ENCODE measurements around the gene STARD10. TPM values are rescaled to one million over a fixed set of nuclear protein-coding genes. Genes with fewer than 3 reads are reported as not detected.

The STARD10 gene
- 28.2 TPM for total RNA-seq

DNA sequence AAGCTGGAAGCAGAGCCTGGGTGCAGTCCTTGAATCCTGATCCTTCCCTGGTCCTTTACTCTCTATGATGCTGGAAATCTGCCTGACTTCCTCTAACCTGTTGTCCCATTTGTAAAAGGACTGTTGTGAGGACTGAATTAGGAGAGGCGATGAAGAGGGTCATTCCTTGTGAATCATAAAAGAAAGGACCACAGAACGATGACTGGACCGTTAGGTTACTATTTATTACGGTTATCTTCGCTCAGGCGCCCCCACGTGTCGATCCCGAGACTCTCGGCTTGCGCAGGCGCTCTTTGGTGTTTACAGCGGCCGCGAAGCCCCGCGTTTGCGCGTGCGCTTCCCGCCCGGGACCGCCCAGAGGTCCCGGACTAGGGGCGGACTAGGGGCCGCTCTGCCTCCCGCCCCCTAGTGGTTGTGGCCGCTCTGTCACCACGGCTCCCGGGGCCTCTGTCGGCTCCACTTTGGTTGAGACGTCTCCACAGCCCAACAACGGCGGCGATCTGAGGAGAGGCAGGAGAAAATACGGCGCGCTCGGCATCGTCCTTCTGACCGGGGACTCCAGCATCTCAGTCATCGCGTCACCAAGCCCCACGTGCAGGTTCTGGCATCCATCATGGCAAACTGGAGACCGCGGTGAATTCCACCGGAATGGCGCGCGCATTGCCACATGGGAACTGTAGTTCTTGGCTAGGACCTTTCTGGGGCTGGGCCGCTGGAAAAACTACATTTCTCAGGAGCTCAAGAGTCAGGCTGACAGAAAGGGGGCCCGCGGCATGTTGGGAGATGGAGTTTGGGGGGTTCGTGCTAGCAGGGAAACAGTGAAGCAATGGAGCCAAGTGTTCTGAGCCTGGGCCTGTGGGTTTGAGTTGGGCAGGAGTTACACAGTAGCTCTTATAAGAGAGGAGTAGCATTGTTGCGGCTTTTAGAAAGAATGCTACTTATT, at the start of gene STARD10:
TSS of gene STARD10 (minus strand) at position 623 of the 943 bp plus-strand sequence. CDS start 12,866 bp downstream, outside the sequence.
- Histone ChIP-seq H3K27ac (ENCODE audit: low read depth, low read length) (peak within 1 kb of the TSS; percentile 92), H3K27me3 (ENCODE audit: control insufficient read depth in 3 of 3, insufficient read depth in 3 of 3, low read length in 3 of 3) (no peaks in the 10 kb centered on the region)

DNA sequence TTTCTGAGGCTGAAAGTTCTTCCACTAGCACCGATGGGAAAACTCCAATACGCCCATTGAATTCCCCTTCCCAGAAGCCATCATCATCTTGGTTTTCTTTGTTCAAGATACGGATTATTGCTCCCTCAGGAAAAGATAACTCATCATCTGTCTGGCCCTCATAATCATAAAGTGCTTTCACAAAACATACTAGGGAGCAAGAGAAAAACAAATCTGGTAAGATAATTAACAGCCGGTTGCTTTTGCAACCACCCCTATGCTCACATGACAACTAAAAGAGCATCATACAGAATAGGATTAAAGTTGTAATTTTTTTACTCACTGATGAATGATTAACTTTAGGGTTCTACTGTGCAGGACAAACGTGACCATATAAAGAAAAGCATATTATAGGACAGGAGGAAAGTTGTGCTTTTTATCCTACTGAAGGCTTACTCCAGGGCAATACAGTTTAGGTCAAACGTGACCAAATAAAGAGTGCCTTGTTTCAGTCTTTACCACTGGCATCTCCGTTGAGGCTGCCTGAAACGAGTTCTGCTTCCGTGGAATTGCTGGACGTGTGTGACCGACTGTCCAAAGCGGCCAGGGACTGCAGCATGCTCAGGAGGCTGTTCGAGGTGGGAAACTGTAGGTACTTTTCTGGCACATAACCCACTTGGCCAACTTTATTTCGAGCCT, 48.9 kb upstream of the STARD10 start:
- Histone ChIP-seq H3K27me3 (ENCODE audit: control insufficient read depth in 3 of 3, insufficient read depth in 3 of 3, low read length in 3 of 3) (no peaks in the 10 kb centered on the region), H3K9ac (ENCODE audit: low read depth in 1 of 3, low read length in 3 of 3) (no peak overlapping the region), H3K27ac (ENCODE audit: low read depth, low read length) (peak overlapping the region; percentile 46), H3K9me3 (ENCODE audit: control insufficient read depth in 3 of 3, low read length in 3 of 3) (no peaks in the 10 kb centered on the region), H3K4me1 (ENCODE audit: control insufficient read depth in 3 of 3, insufficient read depth in 3 of 3, low read length in 3 of 3) (peaks cover 4 to 7% (median 4%) of the 10 kb centered on the region in 3 donors), H3K4me3 (ENCODE audit: low read length in 3 of 3) (no peak overlapping the region), H3K36me3 (ENCODE audit: control insufficient read depth in 3 of 3, insufficient read depth in 3 of 3, low read length in 3 of 3) (peaks cover 14 to 40% (median 20%) of the 10 kb centered on the region in 3 donors)

More for the DNA sequence above, at the start of gene STARD10:
- H3K9me3 ChIP-seq (ENCODE audit: control insufficient read depth in 3 of 3, low read length in 3 of 3), result no peaks in the 10 kb centered on the region
- H3K4me1 ChIP-seq (ENCODE audit: control insufficient read depth in 3 of 3, insufficient read depth in 3 of 3, low read length in 3 of 3), result peaks cover 27 to 36% (median 30%) of the 10 kb centered on the region in 3 donors
- peak within 1 kb of the TSS; percentile 82 to 91 (median 86) for H3K9ac ChIP-seq (ENCODE audit: low read depth in 1 of 3, low read length in 3 of 3)
- no peaks in the 10 kb centered on the region for H3K36me3 ChIP-seq (ENCODE audit: control insufficient read depth in 3 of 3, insufficient read depth in 3 of 3, low read length in 3 of 3)
- peak within 1 kb of the TSS; percentile 91 to 96 (median 94) for H3K4me3 ChIP-seq (ENCODE audit: low read length in 3 of 3)

- H3K27ac ChIP-seq (ENCODE audit: low read depth, low read length), result peak overlapping the region; percentile 46
- H3K27me3 ChIP-seq (ENCODE audit: control insufficient read depth in 3 of 3, insufficient read depth in 3 of 3, low read length in 3 of 3), result no peaks in the 10 kb centered on the region
- H3K4me3 ChIP-seq (ENCODE audit: low read length in 3 of 3), result no peak overlapping the region
- no peaks in the 10 kb centered on the region for H3K9me3 ChIP-seq (ENCODE audit: control insufficient read depth in 3 of 3, low read length in 3 of 3)
- H3K36me3 ChIP-seq (ENCODE audit: control insufficient read depth in 3 of 3, insufficient read depth in 3 of 3, low read length in 3 of 3), result peaks cover 14 to 44% (median 25%) of the 10 kb centered on the region in 3 donors
- H3K9ac ChIP-seq (ENCODE audit: low read depth in 1 of 3, low read length in 3 of 3), result no peak overlapping the region
- H3K4me1 ChIP-seq (ENCODE audit: control insufficient read depth in 3 of 3, insufficient read depth in 3 of 3, low read length in 3 of 3), result peaks cover 4 to 7% (median 4%) of the 10 kb centered on the region in 3 donors
Measured at GRCh38 chr11:72842126-72842525, 48.3 kb upstream of the STARD10 start.

DNA sequence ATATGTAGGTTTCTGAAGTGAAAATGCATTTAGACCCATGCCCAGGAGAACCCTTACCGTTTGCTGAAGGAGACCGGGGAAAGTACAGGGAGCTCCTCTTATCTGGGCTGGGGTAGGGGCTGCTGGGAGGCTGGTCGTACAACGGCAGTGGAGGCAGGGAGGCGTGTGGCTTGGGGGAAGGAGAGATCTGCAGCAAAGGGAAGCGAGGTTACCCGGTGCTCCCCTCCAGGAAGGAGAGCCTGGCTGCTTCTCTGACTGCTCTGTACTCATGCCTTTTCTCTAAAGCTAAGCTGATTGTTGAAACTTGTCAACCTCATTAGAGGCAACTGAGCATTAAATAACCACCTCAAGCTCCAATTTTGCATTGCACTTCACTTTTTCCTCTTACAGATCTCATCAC, 47.5 kb upstream of the STARD10 start:
- Histone ChIP-seq H3K9me3 (ENCODE audit: control insufficient read depth in 3 of 3, low read length in 3 of 3) (no peaks in the 10 kb centered on the region), H3K27ac (ENCODE audit: low read depth, low read length) (no peak overlapping the region), H3K9ac (ENCODE audit: low read depth in 1 of 3, low read length in 3 of 3) (no peak overlapping the region), H3K4me3 (ENCODE audit: low read length in 3 of 3) (no peak overlapping the region), H3K4me1 (ENCODE audit: control insufficient read depth in 3 of 3, insufficient read depth in 3 of 3, low read length in 3 of 3) (peaks cover 4 to 7% (median 4%) of the 10 kb centered on the region in 3 donors), H3K27me3 (ENCODE audit: control insufficient read depth in 3 of 3, insufficient read depth in 3 of 3, low read length in 3 of 3) (no peaks in the 10 kb centered on the region), H3K36me3 (ENCODE audit: control insufficient read depth in 3 of 3, insufficient read depth in 3 of 3, low read length in 3 of 3) (peaks cover 14 to 44% (median 25%) of the 10 kb centered on the region in 3 donors)

GRCh38 chr11:72840780-72841179, 46.9 kb upstream of the STARD10 start:
- H3K27ac ChIP-seq (ENCODE audit: low read depth, low read length), result no peak overlapping the region
- H3K36me3 ChIP-seq (ENCODE audit: control insufficient read depth in 3 of 3, insufficient read depth in 3 of 3, low read length in 3 of 3), result peaks cover 14 to 44% (median 25%) of the 10 kb centered on the region in 3 donors
- no peak overlapping the region for H3K4me3 ChIP-seq (ENCODE audit: low read length in 3 of 3)
- no peak overlapping the region for H3K9ac ChIP-seq (ENCODE audit: low read depth in 1 of 3, low read length in 3 of 3)
- no peaks in the 10 kb centered on the region for H3K9me3 ChIP-seq (ENCODE audit: control insufficient read depth in 3 of 3, low read length in 3 of 3)
- no peaks in the 10 kb centered on the region for H3K27me3 ChIP-seq (ENCODE audit: control insufficient read depth in 3 of 3, insufficient read depth in 3 of 3, low read length in 3 of 3)
- H3K4me1 ChIP-seq (ENCODE audit: control insufficient read depth in 3 of 3, insufficient read depth in 3 of 3, low read length in 3 of 3), result peaks cover 9 to 10% (median 10%) of the 10 kb centered on the region in 3 donors

DNA sequence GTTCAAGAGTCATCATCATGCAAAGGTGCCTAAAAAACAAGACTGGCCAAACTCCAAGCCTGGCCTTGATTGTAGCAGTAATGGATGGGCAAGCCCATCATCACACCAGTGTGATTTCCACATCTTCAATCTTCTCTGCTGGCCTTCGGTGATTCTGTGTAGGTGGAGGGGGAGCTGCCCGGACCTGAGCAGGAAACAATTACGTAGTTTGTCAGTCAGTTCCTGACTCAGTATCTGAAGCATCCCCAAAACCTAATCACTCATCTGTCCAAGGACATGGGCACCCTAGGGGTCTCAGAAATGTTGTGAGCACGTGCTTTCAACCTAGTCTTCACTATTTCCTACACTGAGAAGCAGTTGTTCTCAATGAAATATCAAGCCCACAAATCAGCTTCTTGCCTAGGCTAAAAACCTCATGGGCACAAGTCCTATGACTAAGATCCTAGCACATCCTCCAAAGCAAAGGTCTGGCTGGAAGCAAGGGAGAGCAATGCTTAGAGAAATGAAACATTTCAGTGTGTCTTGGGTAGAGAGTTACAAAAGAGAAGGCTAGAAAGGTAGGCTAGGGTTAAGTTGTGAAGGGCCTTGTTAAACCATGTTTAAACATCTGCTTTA, 45.0 kb upstream of the STARD10 start:
- Histone ChIP-seq H3K4me1 (ENCODE audit: control insufficient read depth in 3 of 3, insufficient read depth in 3 of 3, low read length in 3 of 3) (peaks cover 19 to 26% (median 24%) of the 10 kb centered on the region in 3 donors), H3K36me3 (ENCODE audit: control insufficient read depth in 3 of 3, insufficient read depth in 3 of 3, low read length in 3 of 3) (peaks cover 14 to 40% (median 25%) of the 10 kb centered on the region in 3 donors)

DNA sequence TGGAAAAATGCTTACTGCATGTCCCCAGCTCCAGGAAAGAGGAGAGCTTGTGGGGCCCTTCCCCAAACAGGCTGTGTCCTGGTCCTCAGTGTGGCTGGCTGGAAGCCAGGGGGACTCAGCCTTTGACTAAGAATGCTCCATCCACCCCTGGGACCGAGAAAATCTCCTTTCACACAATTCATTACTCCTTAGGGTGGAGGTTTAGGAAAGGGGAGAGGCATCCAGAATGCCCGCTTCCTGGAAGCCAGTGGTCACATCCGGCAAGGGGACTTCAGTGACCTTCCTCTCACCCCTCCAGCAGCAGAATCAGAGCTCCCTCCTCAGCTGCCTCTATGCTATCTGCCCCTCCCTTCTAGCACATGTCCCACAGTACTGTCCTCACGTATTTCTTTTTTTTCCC, 42.3 kb upstream of the STARD10 start:
- no peaks in the 10 kb centered on the region for H3K27me3 ChIP-seq (ENCODE audit: control insufficient read depth in 3 of 3, insufficient read depth in 3 of 3, low read length in 3 of 3)
- H3K27ac ChIP-seq (ENCODE audit: low read depth, low read length), result peak overlapping the region; percentile 79
- no peaks in the 10 kb centered on the region for H3K9me3 ChIP-seq (ENCODE audit: control insufficient read depth in 3 of 3, low read length in 3 of 3)
- H3K4me1 ChIP-seq (ENCODE audit: control insufficient read depth in 3 of 3, insufficient read depth in 3 of 3, low read length in 3 of 3), result peaks cover 33 to 44% (median 39%) of the 10 kb centered on the region in 3 donors
- no peak overlapping the region for H3K9ac ChIP-seq (ENCODE audit: low read depth in 1 of 3, low read length in 3 of 3)
- peaks cover 8 to 24% (median 16%) of the 10 kb centered on the region in 3 donors for H3K36me3 ChIP-seq (ENCODE audit: control insufficient read depth in 3 of 3, insufficient read depth in 3 of 3, low read length in 3 of 3)
- H3K4me3 ChIP-seq (ENCODE audit: low read length in 3 of 3), result no peak overlapping the region

More for the DNA sequence above, 45.0 kb upstream of the STARD10 start:
- no peak overlapping the region for H3K4me3 ChIP-seq (ENCODE audit: low read length in 3 of 3)
- no peak overlapping the region for H3K9ac ChIP-seq (ENCODE audit: low read depth in 1 of 3, low read length in 3 of 3)
- H3K9me3 ChIP-seq (ENCODE audit: control insufficient read depth in 3 of 3, low read length in 3 of 3), result no peaks in the 10 kb centered on the region
- H3K27me3 ChIP-seq (ENCODE audit: control insufficient read depth in 3 of 3, insufficient read depth in 3 of 3, low read length in 3 of 3), result no peaks in the 10 kb centered on the region
- no peak overlapping the region for H3K27ac ChIP-seq (ENCODE audit: low read depth, low read length)

DNA sequence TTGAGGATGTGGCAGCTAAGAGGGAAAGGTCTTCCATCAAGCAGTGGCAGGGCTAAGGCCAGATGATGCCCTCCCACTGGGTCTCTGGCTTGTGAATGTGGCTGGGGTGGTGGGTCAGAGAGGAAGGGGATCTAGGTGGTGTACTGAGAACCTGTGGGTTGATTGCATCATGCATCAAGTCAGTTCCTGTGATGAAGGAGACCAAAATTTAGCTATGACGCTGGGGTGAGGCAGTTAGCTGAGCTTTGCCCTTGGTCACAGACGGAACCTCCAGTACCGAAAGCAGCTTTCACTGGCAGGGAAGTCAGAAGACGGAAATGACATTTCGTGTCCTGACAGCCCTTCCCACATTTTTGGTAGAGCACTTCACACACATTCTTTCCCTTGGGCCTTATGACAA, 41.1 kb upstream of the STARD10 start:
- Histone ChIP-seq H3K9me3 (ENCODE audit: control insufficient read depth in 3 of 3, low read length in 3 of 3) (no peaks in the 10 kb centered on the region), H3K27me3 (ENCODE audit: control insufficient read depth in 3 of 3, insufficient read depth in 3 of 3, low read length in 3 of 3) (no peaks in the 10 kb centered on the region), H3K4me3 (ENCODE audit: low read length in 3 of 3) (no peak overlapping the region), H3K4me1 (ENCODE audit: control insufficient read depth in 3 of 3, insufficient read depth in 3 of 3, low read length in 3 of 3) (peaks cover 34 to 44% (median 39%) of the 10 kb centered on the region in 3 donors), H3K9ac (ENCODE audit: low read depth in 1 of 3, low read length in 3 of 3) (no peak overlapping the region), H3K27ac (ENCODE audit: low read depth, low read length) (peak overlapping the region; percentile 79), H3K36me3 (ENCODE audit: control insufficient read depth in 3 of 3, insufficient read depth in 3 of 3, low read length in 3 of 3) (peaks cover 4 to 16% (median 12%) of the 10 kb centered on the region in 3 donors)

- Histone ChIP-seq H3K4me3 (ENCODE audit: low read length in 3 of 3) (no peak overlapping the region), H3K36me3 (ENCODE audit: control insufficient read depth in 3 of 3, insufficient read depth in 3 of 3, low read length in 3 of 3) (peaks cover 2 to 10% (median 5%) of the 10 kb centered on the region in 3 donors), H3K27me3 (ENCODE audit: control insufficient read depth in 3 of 3, insufficient read depth in 3 of 3, low read length in 3 of 3) (no peaks in the 10 kb centered on the region), H3K9ac (ENCODE audit: low read depth in 1 of 3, low read length in 3 of 3) (no peak overlapping the region), H3K9me3 (ENCODE audit: control insufficient read depth in 3 of 3, low read length in 3 of 3) (no peaks in the 10 kb centered on the region), H3K27ac (ENCODE audit: low read depth, low read length) (peak overlapping the region; percentile 79), H3K4me1 (ENCODE audit: control insufficient read depth in 3 of 3, insufficient read depth in 3 of 3, low read length in 3 of 3) (peaks cover 34 to 44% (median 39%) of the 10 kb centered on the region in 3 donors)
Measured at GRCh38 chr11:72833811-72834493, 40.1 kb upstream of the STARD10 start.
